Caco-2 (cell line): Measurements from ENCODE around the gene DDX52. TPM values are rescaled to one million over a fixed set of nuclear protein-coding genes. Genes with fewer than 3 reads are reported as not detected.

Experiments used
- BruUV-seq: library from RNA; stranded (reverse); fragments of 400-500 nt; replicated peaks from 2 replicates; lab custom pipeline; 2021; lab: Mats Ljungman, UMichigan
- CTCF ChIA-PET: fragments of 300-600 bp; sonication (Branson Sonifier 250); formaldehyde crosslinking; loops from one replicate; lab custom pipeline; 2022; ENCODE audit warnings: antibody characterized with exemption; lab: Charles Lee
- POLR2A ChIA-PET: fragments of 300-600 bp; sonication (Branson Sonifier 250); formaldehyde crosslinking; loops from one replicate; lab custom pipeline; 2022; ENCODE audit warnings: antibody characterized with exemption; lab: Charles Lee
- DNase-seq, 2 experiments: peaks; one replicate each; pipeline versions ENCODE4 v3.0.0 to v3.0.0-alpha.2; 2020 to 2022
- H3K27me3 ChIP-seq: replicated peaks from 2 replicates; pipeline ENCODE4 v1.6.0; 2011; ENCODE audit warnings: low read length; ENCODE audit not compliant: control insufficient read depth, insufficient read depth
- H3K36me3 ChIP-seq: 2 replicates; pipeline ENCODE4 v1.5.1; 2011; ENCODE audit warnings: low read length; ENCODE audit not compliant: control insufficient read depth, insufficient read depth
- H3K4me1 ChIP-seq: fragments of 250-450 bp; sonication (Bioruptor Pico); 2 replicates; pipeline ENCODE4 v1.5.1; 2020; ENCODE audit warnings: mild to moderate bottlenecking
- H3K4me3 ChIP-seq: 2 replicates; pipeline ENCODE4 v1.5.1; 2011; ENCODE audit warnings: low read depth, mild to moderate bottlenecking, control low read depth, low read length
- H3K9me3 ChIP-seq: fragments of 250-450 bp; sonication (Bioruptor Pico); 2 replicates; pipeline ENCODE4 v1.5.1; 2020; ENCODE audit warnings: mild to moderate bottlenecking, moderate library complexity
- H3K27ac Mint-ChIP-seq: one replicate; pipeline ENCODE4 v1.8.0; 2022; ENCODE audit warnings: mixed read lengths; ENCODE audit not compliant: unreplicated experiment
- H3K27me3 Mint-ChIP-seq: one replicate; pipeline ENCODE4 v1.8.0; 2022; ENCODE audit warnings: mixed read lengths; ENCODE audit not compliant: insufficient read depth, unreplicated experiment
- H3K36me3 Mint-ChIP-seq: one replicate; pipeline ENCODE4 v1.8.0; 2022; ENCODE audit warnings: mild to moderate bottlenecking, mixed read lengths; ENCODE audit not compliant: insufficient read depth, unreplicated experiment
- H3K4me1 Mint-ChIP-seq: one replicate; pipeline ENCODE4 v1.8.0; 2022; ENCODE audit warnings: low read depth, mixed read lengths; ENCODE audit not compliant: unreplicated experiment
- H3K4me3 Mint-ChIP-seq: one replicate; pipeline ENCODE4 v1.8.0; 2022; ENCODE audit warnings: mild to moderate bottlenecking, moderate library complexity, mixed read lengths; ENCODE audit not compliant: unreplicated experiment
- H3K9me3 Mint-ChIP-seq: one replicate; pipeline ENCODE4 v1.8.0; 2022; ENCODE audit warnings: mixed read lengths; ENCODE audit not compliant: unreplicated experiment
- CTCF ChIP-seq, 2 experiments: fragments of 200-600 bp in 1 of 2; IDR thresholded peaks; 1 replicate in 1 of 2; 2 replicates in 1 of 2; pipeline versions ENCODE4 v1.5.1 to v1.8.0; 2011 to 2022; ENCODE audit warnings: antibody characterized with exemption in 1 of 2, control low read depth in 1 of 2, inconsistent platforms in 1 of 2, low read depth in 1 of 2, low read length in 1 of 2, mild to moderate bottlenecking in 1 of 2, moderate library complexity in 1 of 2; ENCODE audit not compliant: insufficient read depth in 1 of 2, severe bottlenecking in 1 of 2, unreplicated experiment in 1 of 2
- intact Hi-C: fragments of 100-400 bp; cut with micrococcal nuclease; formaldehyde crosslinking; loops from one replicate; pipeline ENCODE4 v1.10.0; 2022; ENCODE audit not compliant: unreplicated experiment
- microRNA-seq: library from miRNA; unstranded; fragments of <30 nt; microRNA quantifications from one replicate; pipeline ENCODE4 v1.2.0, GENCODE V29; 2022
- total RNA-seq: library from RNA; stranded (reverse); gene quantifications from 2 replicates; pipeline ENCODE4 v1.2.3, GENCODE V29; 2022

Gene DDX52
- total RNA-seq, 1 experiment from 2014 or later = 85.1 TPM

DNA sequence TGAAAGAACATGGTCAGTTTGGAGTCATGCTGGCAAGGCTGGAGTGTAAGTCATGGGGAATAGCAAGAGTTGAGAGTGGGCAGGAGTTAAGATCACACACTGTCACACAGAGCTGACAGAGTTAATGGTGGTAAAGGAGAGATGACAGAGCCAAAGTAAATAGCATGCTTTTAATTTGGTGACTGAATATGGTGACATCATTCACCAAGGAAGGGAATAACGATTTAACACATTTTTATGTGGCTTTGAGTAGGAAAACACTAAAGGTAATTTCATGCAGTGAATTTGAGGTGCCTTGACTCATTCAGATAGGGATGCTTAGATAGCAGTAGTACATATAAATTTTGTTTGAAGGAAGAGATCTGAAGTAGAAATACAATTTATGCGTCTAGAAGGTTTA lies 76.1 kb downstream of the DDX52 start:
- Histone ChIP-seq H3K9me3 (no peaks in the 10 kb centered on the region), H3K4me3 (no peak overlapping the region), H3K27me3 (no peaks in the 10 kb centered on the region), H3K36me3 (no peaks in the 10 kb centered on the region), H3K4me1 (no peaks in the 10 kb centered on the region)
- H3K27me3 Mint-ChIP-seq = no peaks in the 10 kb centered on the region
- no peak for TF ChIP-seq CTCF (IDR thresholded peaks at IDR 0.05; ENCODE audit: insufficient read depth in 1 of 2, low read depth in 1 of 2, low read length in 1 of 2, severe bottlenecking in 1 of 2, unreplicated experiment in 1 of 2)
- H3K27ac Mint-ChIP-seq = no peak overlapping the region
- no peaks in the 10 kb centered on the region for H3K9me3 Mint-ChIP-seq
- no TSS peak for BruUV-seq
- intact Hi-C loops = no loop called here
- POLR2A ChIA-PET = no interaction called here
- no peak overlapping the region for H3K4me3 Mint-ChIP-seq
- no peaks in the 10 kb centered on the region for H3K4me1 Mint-ChIP-seq
- CTCF ChIA-PET = no interaction called here
- DNase-seq = no peak
- peaks cover 45% of the 10 kb centered on the region for H3K36me3 Mint-ChIP-seq

- no peaks in the 10 kb centered on the region for H3K9me3 ChIP-seq
- no peaks in the 10 kb centered on the region for H3K27me3 Mint-ChIP-seq
- BruUV-seq = no TSS peak
- H3K4me1 Mint-ChIP-seq = no peaks in the 10 kb centered on the region
- ChIA-PET POLR2A (no interaction called here), CTCF (interaction anchor here (0.7 kb wide), 1 partner anchor 154 kb away, joined by 5 read pairs; no protein-coding TSS in a partner anchor)
- no peak overlapping the region for H3K4me3 ChIP-seq
- no peaks in the 10 kb centered on the region for H3K4me1 ChIP-seq
- H3K36me3 Mint-ChIP-seq = peaks cover 49% of the 10 kb centered on the region
- H3K36me3 ChIP-seq = no peaks in the 10 kb centered on the region; the same call in 1 of the 2 replicates
- no peak for DNase-seq
- no peaks in the 10 kb centered on the region for H3K9me3 Mint-ChIP-seq
- no peak overlapping the region for H3K4me3 Mint-ChIP-seq
- H3K27ac Mint-ChIP-seq = no peak overlapping the region
- intact Hi-C loops = no loop called here
- H3K27me3 ChIP-seq = no peaks in the 10 kb centered on the region
- no peak for TF ChIP-seq CTCF (IDR thresholded peaks at IDR 0.05; ENCODE audit: insufficient read depth in 1 of 2, low read depth in 1 of 2, low read length in 1 of 2, severe bottlenecking in 1 of 2, unreplicated experiment in 1 of 2)
These were observed 79.0 kb downstream of the DDX52 start for GRCh38 chr17:37564252-37564651.

- Histone ChIP-seq H3K27me3 (no peaks in the 10 kb centered on the region), H3K4me3 (no peak overlapping the region), H3K36me3 (peaks cover 2% of the 10 kb centered on the region), H3K4me1 (0 out of 2 replicates have a peak, but pooled peaks cover 4% of the 10 kb centered on the region), H3K9me3 (no peaks in the 10 kb centered on the region)
- ChIA-PET CTCF (interaction anchor here (0.9 to 1.3 kb wide), 2 partner anchors 34 to 996 kb away, joined by 3 to 4 read pairs; no protein-coding TSS in a partner anchor), POLR2A (no interaction called here)
- DNase-seq = peak in 1 of 2 experiments; percentile 21
- Mint-ChIP-seq H3K4me1 (peaks cover 10% of the 10 kb centered on the region), H3K27ac (no peak overlapping the region), H3K9me3 (no peaks in the 10 kb centered on the region), H3K36me3 (peaks cover 48% of the 10 kb centered on the region), H3K4me3 (no peak overlapping the region), H3K27me3 (no peaks in the 10 kb centered on the region)
- TF ChIP-seq CTCF (IDR thresholded peaks at IDR 0.05; ENCODE audit: insufficient read depth in 1 of 2, low read depth in 1 of 2, low read length in 1 of 2, severe bottlenecking in 1 of 2, unreplicated experiment in 1 of 2) = no peak
- intact Hi-C loops = no loop called here
- no TSS peak for BruUV-seq
These were observed 81.1 kb downstream of the DDX52 start for GRCh38 chr17:37562016-37562745.

Small RNA genes within 50 kb of the gene (microRNA-seq; reads per million reads assigned to microRNA genes)
- not detected for gene MIR378J

Other genes starting within 250 kb of the DDX52 start
- 108 and 113 TPM in 2 replicates for gene ACACA, start 236.6 kb downstream of the DDX52 start, total RNA-seq
- gene TADA2A, start 236.6 kb downstream of the DDX52 start, total RNA-seq = 27.3 and 29.4 TPM in 2 replicates
- gene DUSP14, start 153.6 kb downstream of the DDX52 start, total RNA-seq = 30.4 and 32.5 TPM in 2 replicates
- 36.6 and 40.5 TPM in 2 replicates for gene SYNRG, start 34.0 kb downstream of the DDX52 start, total RNA-seq
- 36.9 TPM in 2 replicates for gene HNF1B, start 101.6 kb upstream of the DDX52 start, total RNA-seq